GM21528 (cell line): ENCODE data around the gene CCDC107.

ENCODE experiments used
- ATAC-seq: cut with Tn5 transposase; IDR thresholded peaks from one replicate; pipeline ENCODE4 v1.9.1; 2021; ENCODE audit warnings: mild to moderate bottlenecking, moderate library complexity; ENCODE audit not compliant: unreplicated experiment, low FRiP score

CCDC107 gene

DNA sequence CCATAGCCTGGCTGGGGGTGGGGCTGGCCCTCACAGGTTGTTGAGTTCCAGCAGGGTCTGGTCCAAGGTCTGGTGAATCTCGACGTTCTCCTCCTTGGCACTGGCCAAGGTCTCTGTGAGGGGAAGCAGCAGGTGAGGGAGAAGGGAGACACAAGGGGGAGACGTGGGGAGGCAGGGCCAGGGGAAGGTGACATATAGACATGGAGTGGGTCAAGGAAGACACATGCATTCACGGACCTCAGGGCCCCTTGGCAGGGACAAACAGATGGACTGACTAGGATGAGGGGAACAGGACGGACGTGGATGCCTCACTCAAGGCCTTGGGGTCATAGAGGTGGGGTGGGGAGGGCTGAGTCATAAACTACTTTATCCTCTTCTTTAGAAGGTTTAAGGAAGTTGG, 24.0 kb downstream of the CCDC107 start:
- no peak for ATAC-seq

DNA sequence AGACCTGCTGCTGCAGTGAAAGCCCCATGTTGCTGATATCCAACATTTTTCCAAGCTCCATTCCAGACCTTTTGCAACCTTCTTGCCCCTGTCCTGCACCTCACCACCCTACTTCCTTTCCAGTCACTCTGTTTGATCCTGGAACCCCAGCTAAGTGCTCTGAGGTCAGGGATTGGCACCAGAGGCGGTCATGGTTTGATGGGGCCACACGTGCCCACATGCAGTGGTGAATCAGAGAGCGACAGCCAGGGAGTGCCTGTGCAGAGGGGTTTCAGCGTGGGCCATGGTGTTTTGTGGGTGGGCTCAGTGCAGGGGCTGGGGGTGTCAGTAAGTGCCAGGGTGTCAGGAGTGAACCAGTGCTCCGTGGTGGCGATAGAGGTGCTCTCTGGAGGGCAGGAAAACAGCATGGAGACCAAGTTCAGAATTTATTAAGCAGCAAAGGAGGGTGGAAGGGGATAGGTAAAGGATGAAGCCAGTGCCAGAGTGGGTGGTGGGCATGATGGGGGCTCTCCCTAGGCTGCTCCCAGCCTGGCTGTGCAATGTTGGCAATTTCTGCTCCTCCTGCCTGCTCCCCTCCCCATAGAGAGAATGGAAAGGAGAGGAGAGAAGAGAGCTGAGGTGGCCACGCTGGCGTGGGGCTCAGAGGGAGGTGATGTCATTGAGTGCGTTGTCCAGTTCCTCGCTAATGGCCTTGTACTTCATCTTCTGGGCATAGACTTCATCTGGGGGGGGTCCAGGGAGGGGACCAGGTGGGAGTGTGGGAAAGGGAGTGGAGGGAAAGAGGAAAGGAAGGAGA, 24.6 kb downstream of the CCDC107 start:
- ATAC-seq = no peak

- no peak for ATAC-seq
These were observed 25.2 kb downstream of the CCDC107 start for GRCh38 chr9:35683323-35683722.

- ATAC-seq = no peak
These were observed 26.8 kb downstream of the CCDC107 start for GRCh38 chr9:35684921-35685320.

DNA sequence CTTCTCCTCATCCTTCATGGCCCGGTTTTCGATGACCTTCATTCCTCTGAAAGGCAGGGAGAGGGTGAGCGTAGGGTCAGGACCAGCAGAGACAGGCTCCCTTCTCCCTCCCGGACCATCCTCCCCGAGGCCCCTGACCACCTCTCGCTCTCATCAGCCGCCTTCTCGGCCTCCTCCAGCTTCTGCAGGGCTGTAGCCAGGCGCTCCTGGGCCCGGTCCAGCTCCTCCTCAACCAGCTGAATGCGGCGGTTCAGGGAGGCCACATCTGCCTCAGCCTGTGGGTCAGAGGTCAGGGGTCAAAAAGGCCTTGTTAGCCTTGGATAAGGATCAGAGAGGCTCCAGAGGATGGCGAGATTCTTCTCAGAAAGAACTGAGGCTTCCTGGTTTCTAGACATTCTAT, 27.4 kb downstream of the CCDC107 start:
- no peak for ATAC-seq

DNA sequence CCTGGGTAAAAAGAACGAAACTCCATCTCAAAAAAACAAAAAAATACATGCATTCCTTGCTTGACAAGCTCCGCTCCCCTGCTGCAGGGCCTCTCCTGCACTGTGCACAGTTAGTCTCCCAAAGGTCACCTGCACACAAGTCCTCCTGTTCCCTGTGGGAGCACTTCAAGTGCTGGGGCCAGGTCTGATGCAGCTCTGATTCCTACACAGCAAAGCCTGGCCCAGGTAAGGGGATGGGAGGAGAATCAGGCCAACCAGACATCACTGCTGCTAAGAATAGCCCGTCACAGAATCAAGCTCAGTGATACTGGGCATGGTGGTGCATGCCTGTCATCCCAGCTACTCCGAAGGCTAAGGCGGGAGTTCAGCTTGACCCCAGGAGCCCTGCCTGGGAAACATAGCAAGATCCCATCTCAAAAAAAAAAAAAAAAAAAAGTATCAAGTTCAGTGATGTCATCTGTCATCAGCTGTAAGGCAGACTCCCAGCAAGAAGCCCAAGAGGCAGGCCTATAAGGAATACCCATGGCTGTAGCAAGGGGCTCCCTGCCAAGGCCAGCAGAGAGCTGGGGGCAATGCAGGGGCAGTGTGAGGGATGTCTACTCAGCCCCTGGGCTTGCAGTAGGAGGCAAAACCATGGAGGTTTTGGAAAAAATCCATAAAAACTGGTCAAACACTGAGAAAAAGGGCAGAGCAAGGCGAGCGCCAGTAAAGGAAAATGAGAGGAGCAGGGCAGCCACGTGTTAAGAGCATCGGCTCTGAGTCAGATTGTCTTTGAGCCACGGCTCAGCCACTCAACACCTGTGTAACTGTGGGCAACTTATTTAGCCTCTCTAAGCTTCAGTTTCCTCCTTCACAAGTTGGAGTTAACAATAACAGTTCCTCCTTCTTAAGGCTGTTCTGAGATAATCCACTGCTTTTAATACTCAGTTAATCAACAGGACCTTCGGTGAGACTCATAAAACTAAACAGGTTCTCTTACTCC, 28.4 kb downstream of the CCDC107 start:
- ATAC-seq = no peak

DNA sequence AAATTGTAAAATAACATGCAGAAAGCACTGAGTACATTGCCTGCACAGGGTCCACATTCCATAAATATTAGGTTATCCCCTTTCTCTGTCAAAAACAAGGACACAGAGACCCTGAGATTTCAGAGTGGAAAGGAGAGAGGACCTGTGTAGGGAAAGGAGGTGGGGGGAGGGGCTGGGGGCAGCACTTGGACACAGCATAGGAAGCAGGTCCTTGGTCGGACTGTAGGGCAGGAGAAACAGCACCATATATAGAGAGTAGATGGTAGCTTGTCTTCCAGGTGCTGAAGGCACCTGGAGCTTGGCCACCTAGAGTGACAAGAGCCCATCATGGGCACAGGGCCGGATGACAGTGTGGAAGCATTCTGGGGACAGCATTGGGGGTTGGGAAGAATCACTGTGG, 29.2 kb downstream of the CCDC107 start:
- ATAC-seq = no peak

DNA sequence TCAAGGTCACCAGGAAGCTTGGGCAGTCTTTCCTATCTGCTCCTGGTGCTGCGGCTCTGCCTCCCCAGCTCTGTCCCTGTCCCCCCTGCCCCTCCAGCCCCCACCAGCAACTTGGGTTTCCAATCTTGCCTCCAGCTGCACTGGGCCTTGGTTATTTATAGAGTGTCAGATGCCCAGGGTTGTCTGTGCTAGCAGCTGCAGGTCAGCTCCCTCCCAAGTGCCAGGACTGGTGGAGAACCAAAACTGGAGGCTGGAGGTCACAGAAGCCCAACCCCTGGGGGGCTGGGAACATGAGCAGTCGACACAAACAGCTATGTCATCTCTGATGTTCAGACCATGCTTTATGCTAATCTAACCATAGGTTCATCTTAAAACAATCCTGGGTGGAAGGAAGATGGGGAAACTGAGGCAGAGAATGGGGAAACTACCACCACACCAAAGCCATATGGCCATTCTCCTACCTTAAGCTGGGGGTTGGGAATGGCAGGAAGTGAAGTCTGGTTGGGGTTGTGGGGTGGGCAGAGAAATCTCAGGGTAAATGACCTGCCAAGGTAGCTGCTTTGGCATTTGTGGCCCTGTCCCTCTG, 30.0 kb downstream of the CCDC107 start:
- ATAC-seq = no peak

- no peak for ATAC-seq
These were observed 30.8 kb downstream of the CCDC107 start for GRCh38 chr9:35688558-35689541.

DNA sequence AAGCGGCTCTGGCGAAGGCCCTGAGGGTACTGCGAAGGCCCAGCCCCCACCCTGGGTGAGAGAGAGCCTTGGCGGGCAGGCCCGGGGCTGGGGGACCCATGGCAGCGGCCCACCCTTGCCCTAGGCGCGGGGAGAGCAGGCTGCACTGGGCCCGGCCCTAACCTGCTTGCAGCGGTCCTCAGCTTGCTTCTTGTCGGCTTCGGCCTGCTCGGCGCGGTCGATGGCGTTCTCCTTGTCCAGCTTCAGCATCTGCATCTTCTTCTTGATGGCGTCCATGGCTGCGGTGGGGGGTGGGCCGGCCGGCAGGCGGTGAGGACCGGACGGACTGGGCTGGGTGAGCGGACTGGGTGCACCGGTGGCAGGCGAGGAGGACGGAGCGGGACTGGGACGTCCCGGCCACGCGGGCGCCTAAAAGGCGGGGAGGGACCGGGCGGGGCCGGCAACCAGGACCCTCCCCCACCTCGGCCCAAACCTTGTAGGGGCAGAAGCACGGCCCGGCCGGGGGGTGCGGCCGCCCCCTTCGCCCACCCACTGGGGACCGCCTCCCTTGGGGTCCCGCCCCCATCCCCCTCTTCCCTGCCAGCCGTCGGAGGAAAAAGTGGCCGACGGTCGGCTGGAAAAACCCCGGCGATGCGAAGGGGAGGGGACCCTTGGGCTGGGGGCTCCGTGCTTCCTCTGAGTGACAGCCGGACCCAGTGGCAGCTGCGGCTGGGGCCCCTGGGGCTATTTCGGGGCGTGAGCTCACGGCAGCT, 31.6 kb downstream of the CCDC107 start, which contains the start of gene TPM2:
TPM2 (minus strand) TSS at position 384 of the 752 bp plus-strand sequence; CDS start at position 276, 108 bp downstream.
- no peak for ATAC-seq

GRCh38 chr9:35690294-35690613, 32.2 kb downstream of the CCDC107 start:
- no peak for ATAC-seq

DNA sequence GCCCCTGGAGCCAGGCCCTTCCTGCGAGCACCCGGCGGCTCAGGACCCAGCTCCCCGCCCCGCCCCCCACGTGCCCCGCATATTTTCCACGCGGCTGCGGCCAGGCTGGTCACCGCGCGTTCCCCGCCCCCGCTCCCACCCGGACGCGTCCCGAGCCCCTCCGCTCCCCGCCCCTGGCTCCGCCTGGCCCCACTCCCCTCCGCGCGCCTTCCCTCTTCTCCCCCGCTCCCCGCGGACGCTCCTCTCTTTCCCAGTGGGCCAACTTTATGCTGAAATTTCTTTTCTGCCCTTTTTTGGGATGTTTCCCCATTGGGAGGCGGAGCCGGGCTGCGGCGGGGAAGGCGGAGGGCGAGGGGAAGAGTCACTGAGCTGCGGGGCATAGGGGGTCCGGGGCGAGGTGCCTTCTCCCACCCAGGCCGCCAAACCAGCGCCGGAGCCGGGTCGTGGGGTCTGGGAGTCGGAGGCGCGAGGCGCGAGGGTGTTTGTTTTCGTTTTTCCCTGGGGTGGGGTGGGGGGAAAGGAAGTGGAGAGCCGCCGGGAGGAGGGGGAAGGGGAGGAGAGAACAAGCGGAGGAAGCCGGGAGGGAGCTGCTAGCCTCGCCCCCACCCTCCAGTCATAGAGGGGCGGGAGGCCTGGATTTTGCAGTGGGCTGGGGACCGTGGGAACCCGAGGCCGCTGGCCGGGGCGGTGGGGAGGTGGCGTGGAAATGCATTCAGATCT, 32.7 kb downstream of the CCDC107 start:
- ATAC-seq = no peak

DNA sequence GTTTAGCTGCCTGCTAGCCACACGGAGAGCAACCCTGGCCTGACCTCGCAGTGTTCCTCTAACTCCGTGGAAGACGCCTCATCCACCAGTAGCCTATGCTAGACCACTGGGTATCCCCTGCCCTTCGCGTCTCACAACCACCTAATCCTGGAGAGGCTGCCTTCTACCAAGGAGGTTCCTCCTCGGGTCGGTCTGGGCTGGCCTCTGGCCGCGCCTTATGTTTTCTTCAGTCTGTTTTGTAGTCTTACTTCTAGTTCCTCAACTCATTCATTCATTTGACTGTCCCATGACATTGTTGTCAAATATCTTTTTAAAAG, 33.2 kb downstream of the CCDC107 start:
- ATAC-seq = no peak

- no peak for ATAC-seq
These were observed 33.7 kb downstream of the CCDC107 start for GRCh38 chr9:35691757-35692301.

DNA sequence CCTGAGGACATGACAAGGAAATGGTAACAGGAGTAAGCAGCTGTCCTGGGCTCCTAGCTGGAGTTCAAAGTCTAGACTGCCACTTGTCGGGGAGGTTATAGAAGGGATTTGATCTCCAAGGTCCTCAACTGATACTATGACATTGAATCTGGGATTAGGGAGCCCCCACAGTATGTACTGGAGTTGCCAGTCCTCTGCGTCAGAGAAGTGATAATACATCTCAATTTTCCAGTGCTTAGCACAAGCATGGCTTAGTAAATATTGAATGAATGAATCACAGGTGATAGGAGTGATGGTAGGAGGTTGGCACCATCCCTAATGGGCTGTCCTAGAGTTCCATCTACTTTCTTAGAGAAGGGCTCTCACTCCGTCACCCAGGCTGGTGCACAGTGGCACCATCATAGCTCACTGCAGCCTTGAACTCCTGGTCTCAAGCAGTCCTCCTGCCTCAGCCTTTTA, 37.9 kb downstream of the CCDC107 start:
- no peak for ATAC-seq

DNA sequence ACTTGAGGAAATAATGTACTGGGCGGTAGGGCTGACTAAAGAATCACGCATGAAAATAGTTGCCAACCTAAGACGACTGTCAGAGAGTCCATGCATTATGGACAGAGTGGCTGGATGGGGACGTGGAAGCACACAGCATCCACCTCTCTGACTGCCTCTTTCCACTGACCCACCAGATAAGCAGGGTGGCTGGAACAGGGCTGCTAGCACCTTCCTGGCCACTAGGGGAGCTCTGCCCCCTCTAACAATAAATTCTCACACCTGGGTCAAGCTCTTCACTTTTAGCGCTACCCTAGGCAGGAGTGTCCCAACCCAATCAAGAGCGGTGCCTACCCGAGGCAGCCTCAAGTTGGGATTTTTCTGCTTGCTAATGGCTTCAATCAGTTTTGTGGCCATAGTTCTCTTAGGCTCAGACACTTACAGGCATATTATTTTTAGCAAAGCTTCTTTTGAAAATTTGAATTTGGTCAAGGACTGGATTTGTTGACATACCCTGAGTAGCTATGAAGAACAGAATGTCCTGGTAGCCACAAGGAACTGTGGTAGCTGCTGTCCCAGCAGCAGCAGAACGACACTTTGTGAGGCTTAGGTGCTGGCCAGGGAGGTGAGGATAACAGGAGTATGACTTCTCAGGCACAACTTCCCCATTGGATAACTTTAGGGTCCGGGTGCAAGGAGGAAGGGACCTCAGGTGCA, 38.6 kb downstream of the CCDC107 start:
- ATAC-seq = no peak

GRCh38 chr9:35697486-35697885, 39.4 kb downstream of the CCDC107 start:
- no peak for ATAC-seq

DNA sequence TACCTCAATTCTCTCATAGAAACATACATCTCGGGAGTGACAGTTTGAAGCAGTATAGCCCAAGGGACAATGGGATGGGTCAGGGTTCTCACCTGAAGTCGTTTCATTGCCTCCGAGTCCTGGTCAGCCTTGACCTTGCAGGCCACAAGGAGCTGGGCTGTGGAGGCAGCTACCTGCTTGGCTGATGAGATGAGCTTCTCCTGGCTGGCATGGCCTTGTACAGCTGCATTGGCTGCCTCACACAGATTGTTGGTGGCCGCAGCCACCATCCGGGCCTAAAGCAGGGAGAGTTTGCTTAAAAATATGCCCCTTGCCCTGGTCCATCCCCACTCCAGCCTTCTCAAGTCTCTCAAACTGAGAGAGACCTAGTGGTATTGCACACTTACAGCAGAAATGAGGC, 40.1 kb downstream of the CCDC107 start:
- ATAC-seq = no peak
